CD8-positive, alpha-beta memory T cell (primary cell): ENCODE measurements around the gene MCL1. TPM values are rescaled to one million over a fixed set of nuclear protein-coding genes. Genes with fewer than 3 reads are reported as not detected.

Source experiments
- CTCF ChIA-PET: fragments of 350-600 bp; sonication (Branson Sonifier 250); formaldehyde crosslinking; loops from one replicate; lab custom pipeline; 2021; ENCODE audit warnings: antibody characterized with exemption; lab: Charles Lee
- POLR2A ChIA-PET: fragments of 350-600 bp; sonication (Branson Sonifier 250); formaldehyde crosslinking; loops from one replicate; lab custom pipeline; 2021; ENCODE audit warnings: antibody characterized with exemption; lab: Charles Lee
- DNase-seq, 5 donors: peaks; one replicate each; pipeline versions ENCODE4 v3.0.0 to v3.0.0-alpha.2; 2020 to 2022; ENCODE audit warnings: mixed read lengths in 1 of 5
- H3K27ac ChIP-seq: one replicate; pipeline ENCODE4 v1.7.0; 2013; ENCODE audit warnings: low read depth, mild to moderate bottlenecking, low read length, moderate library complexity
- H3K27me3 ChIP-seq: 2 replicates; pipeline ENCODE4 v1.7.0; 2013; ENCODE audit warnings: low read length, mild to moderate bottlenecking; ENCODE audit not compliant: insufficient read depth, poor library complexity, severe bottlenecking
- H3K36me3 ChIP-seq: 2 replicates; pipeline ENCODE4 v1.7.0; 2013; ENCODE audit warnings: mild to moderate bottlenecking, low read length, moderate library complexity; ENCODE audit not compliant: insufficient read depth
- H3K4me1 ChIP-seq: 2 replicates; pipeline ENCODE4 v1.7.0; 2013; ENCODE audit warnings: mild to moderate bottlenecking, low read length, moderate library complexity; ENCODE audit not compliant: insufficient read depth
- H3K4me3 ChIP-seq: 2 replicates; pipeline ENCODE4 v1.7.0; 2013; ENCODE audit warnings: mild to moderate bottlenecking, low read length
- H3K9me3 ChIP-seq: 2 replicates; pipeline ENCODE4 v1.7.0; 2013; ENCODE audit warnings: mild to moderate bottlenecking, low read length
- H3K27ac Mint-ChIP-seq, 8 donors: one replicate each; pipeline ENCODE4 v1.8.0; 2020 to 2021; ENCODE audit warnings: mixed read lengths in 8 of 8, mild to moderate bottlenecking in 6 of 8, inconsistent platforms in 3 of 8, moderate library complexity in 3 of 8
- H3K27me3 Mint-ChIP-seq, 2 donors: one replicate each; pipeline ENCODE4 v1.8.0; 2020 to 2021; ENCODE audit warnings: mixed read lengths in 2 of 2, mild to moderate bottlenecking in 1 of 2, moderate library complexity in 1 of 2
- H3K36me3 Mint-ChIP-seq, 3 donors: one replicate each; pipeline ENCODE4 v1.8.0; 2020 to 2021; ENCODE audit warnings: mixed read lengths in 3 of 3, inconsistent platforms in 1 of 3, mild to moderate bottlenecking in 1 of 3
- H3K4me1 Mint-ChIP-seq, 3 donors: one replicate each; pipeline ENCODE4 v1.8.0; 2020 to 2021; ENCODE audit warnings: mixed read lengths in 3 of 3, inconsistent platforms in 1 of 3, mild to moderate bottlenecking in 1 of 3
- H3K4me3 Mint-ChIP-seq, 7 donors: one replicate each; pipeline ENCODE4 v1.8.0; 2020 to 2021; ENCODE audit warnings: mixed read lengths in 7 of 7, mild to moderate bottlenecking in 6 of 7, moderate library complexity in 4 of 7, inconsistent platforms in 2 of 7
- H3K9me3 Mint-ChIP-seq, 5 donors: one replicate each; pipeline ENCODE4 v1.8.0; 2020 to 2022; ENCODE audit warnings: mixed read lengths in 5 of 5, mild to moderate bottlenecking in 3 of 5, moderate library complexity in 2 of 5, inconsistent platforms in 1 of 5
- polyA plus RNA-seq: library from polyadenylated mRNA; unstranded; fragments of 300-500 nt; fragmentation: Illumina TruSeq; gene quantifications from one replicate; pipeline ENCODE4 v1.2.3, GENCODE V29; 2021
- total RNA-seq, 2 experiments: library from RNA; stranded (reverse); gene quantifications; one replicate each; pipeline ENCODE4 v1.2.3, GENCODE V29; 2021

MCL1 gene
- total and polyA plus RNA-seq, 3 experiments from 2014 or later, result 168 to 216 (median 211) TPM

DNA sequence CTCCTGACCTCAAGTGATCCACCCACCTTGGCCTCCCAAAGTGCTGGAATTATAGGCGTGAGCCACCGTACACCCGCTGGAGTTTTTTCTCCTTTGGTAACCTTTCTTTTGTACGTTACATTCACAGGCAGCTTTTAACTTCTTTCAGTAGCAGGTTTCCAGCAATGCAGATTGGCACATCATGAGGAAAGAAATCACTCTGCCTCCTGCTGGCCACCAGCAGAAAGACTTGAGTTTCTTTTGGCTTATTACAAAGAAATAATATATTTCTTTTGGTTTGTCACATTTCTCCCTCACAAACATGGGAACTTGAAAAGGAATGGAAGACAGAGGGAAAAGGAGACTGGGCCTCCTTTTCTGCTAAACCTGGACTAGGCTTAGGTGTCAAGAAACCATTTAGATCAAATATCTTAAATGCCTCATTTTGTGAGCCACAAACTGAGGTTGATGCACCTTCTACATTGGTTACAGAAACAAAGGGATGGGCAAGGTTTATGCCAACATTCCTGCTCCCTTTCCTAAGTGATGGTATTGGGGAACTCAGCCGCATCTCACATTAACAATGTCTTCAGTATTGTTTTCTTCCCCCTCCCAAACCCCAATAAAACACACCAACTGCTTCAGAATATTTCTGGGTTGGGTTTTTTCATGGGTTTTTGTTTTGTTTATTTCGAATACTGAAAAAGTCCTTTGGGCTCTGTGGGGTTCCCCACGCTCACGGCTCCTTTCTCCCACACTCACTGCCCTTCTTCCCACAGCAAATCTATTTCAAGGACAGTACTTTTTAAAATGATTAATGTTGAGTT is 42.3 kb upstream of the MCL1 start:
- H3K4me1 ChIP-seq, result peaks cover 30% of the 10 kb centered on the region
- DNase-seq, result peak; percentile 40 to 79 (median 54)
- H3K9me3 ChIP-seq, result no peaks in the 10 kb centered on the region
- POLR2A ChIA-PET, result interaction anchor here (0.6 to 4.7 kb wide), 5 partner anchors 8 to 60 kb away, joined by 3 to 42 read pairs (median 5); partner anchors contain the start of genes ENSA and MCL1
- H3K27ac ChIP-seq, result no peak overlapping the region
- peaks cover 29 to 63% (median 55%) of the 10 kb centered on the region in 3 donors for H3K4me1 Mint-ChIP-seq
- peaks cover 10 to 79% (median 28%) of the 10 kb centered on the region in 3 donors for H3K36me3 Mint-ChIP-seq
- CTCF ChIA-PET, result interaction anchor here (0.6 to 11.8 kb wide), 11 partner anchors 12 to 374 kb away, joined by 3 to 244 read pairs (median 5); partner anchors contain the start of genes FALEC and MCL1
- H3K4me3 ChIP-seq, result no peak overlapping the region
- H3K4me3 Mint-ChIP-seq, result peak overlapping the region in 2 of 7 donors; percentile 35 to 37
- H3K36me3 ChIP-seq, result peaks cover 26% of the 10 kb centered on the region
- H3K27me3 ChIP-seq, result no peaks in the 10 kb centered on the region
- H3K27ac Mint-ChIP-seq, result peak overlapping the region; percentile 35 to 95 (median 86)
- H3K27me3 Mint-ChIP-seq, result no peaks in the 10 kb centered on the region
- no peaks in the 10 kb centered on the region for H3K9me3 Mint-ChIP-seq

DNA sequence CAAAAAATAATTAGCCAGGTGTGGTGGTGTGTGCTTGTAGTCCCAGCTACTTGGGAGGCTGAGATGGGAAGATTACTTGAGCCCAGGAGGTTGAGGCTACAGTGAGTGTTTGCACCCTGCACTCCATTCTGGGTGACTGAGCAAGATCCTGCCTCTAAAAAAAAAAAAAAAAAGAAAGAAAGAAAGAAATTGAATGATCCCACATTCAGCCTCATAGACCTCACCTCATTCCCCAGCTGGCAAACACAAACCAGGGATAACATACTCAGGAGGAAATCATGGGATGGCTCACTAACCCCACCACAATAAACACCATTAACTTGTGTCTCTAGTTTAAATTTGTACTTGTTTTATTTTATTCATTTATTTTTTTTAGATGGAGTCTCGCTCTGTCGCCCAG is 41.5 kb upstream of the MCL1 start:
- Histone ChIP-seq H3K9me3 (no peaks in the 10 kb centered on the region), H3K27ac (no peak overlapping the region), H3K4me1 (peaks cover 32% of the 10 kb centered on the region), H3K4me3 (no peak overlapping the region), H3K36me3 (peaks cover 20% of the 10 kb centered on the region), H3K27me3 (no peaks in the 10 kb centered on the region)
- CTCF ChIA-PET, result interaction anchor here (0.6 to 11.8 kb wide), 13 partner anchors 11 to 375 kb away, joined by 3 to 244 read pairs (median 4); partner anchors contain the start of genes FALEC and MCL1
- Mint-ChIP-seq H3K4me1 (peaks cover 34 to 66% (median 58%) of the 10 kb centered on the region in 3 donors), H3K4me3 (no peak overlapping the region), H3K27ac (peak overlapping the region; percentile 16 to 95 (median 70)), H3K27me3 (no peaks in the 10 kb centered on the region), H3K9me3 (no peaks in the 10 kb centered on the region), H3K36me3 (peaks cover 10 to 77% (median 24%) of the 10 kb centered on the region in 3 donors)
- DNase-seq, result no peak
- POLR2A ChIA-PET, result interaction anchor here (0.6 to 4.7 kb wide), 5 partner anchors 8 to 59 kb away, joined by 3 to 42 read pairs (median 6); partner anchors contain the start of genes ENSA and MCL1

DNA sequence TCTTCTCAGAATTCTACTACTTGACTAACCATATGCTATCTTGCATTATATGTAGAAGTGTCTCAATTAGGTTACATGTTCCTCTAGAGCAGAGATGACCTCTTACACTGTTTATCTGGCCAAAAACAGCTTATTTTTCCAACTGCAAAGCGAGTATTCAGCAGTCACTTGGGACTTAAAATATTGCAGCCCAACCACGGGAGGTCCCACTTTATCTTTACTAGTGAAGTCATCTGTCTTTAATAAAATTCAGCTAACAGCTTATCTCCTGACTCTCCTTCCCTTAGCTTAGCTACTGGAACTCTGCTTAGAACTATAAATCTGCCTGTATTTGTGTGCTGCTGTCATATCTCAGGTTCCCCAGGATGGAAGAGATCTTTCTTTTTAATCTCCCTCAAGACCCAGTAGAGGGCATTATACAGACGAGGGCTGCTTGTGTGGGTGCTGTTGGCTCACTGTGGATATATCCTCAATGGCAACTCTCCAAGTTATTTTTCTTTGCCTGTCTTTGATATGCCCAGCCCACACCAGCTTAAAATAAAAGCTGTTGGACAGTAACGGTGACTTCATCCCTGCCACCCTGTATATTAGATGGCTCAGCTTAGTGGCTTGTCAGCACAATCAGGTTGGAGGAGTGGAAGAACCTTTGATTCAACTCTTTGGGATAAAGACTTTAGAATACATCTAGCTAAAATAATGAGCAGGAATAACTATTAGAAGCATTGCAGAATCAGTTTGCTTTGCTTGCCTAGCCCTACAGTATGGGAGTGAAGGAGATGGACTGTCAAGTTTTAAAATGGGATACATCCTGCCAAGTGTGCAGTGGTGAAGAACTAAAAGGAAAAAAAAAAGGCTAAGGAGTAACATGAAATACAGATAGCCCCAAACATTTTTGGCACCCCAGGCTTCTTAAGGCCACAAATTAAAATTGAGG is 40.4 kb upstream of the MCL1 start:
- POLR2A ChIA-PET, result interaction anchor here (0.6 to 4.7 kb wide), 7 partner anchors 10 to 370 kb away, joined by 3 to 42 read pairs (median 5); partner anchors contain the start of genes ENSA and MCL1
- Mint-ChIP-seq H3K27me3 (no peaks in the 10 kb centered on the region), H3K27ac (peak overlapping the region; percentile 16 to 93 (median 70)), H3K36me3 (peaks cover 9 to 68% (median 19%) of the 10 kb centered on the region in 3 donors), H3K4me3 (no peak overlapping the region), H3K9me3 (no peaks in the 10 kb centered on the region), H3K4me1 (peaks cover 42 to 72% (median 63%) of the 10 kb centered on the region in 3 donors)
- H3K9me3 ChIP-seq, result no peaks in the 10 kb centered on the region
- CTCF ChIA-PET, result interaction anchor here (1.1 to 11.8 kb wide), 13 partner anchors 9 to 78 kb away, joined by 3 to 244 read pairs (median 4); partner anchors contain the start of genes ENSA, GOLPH3L and MCL1
- H3K27ac ChIP-seq, result peak overlapping the region; percentile 45
- no peaks in the 10 kb centered on the region for H3K27me3 ChIP-seq
- no peak for DNase-seq
- no peak overlapping the region for H3K4me3 ChIP-seq
- peaks cover 15% of the 10 kb centered on the region for H3K36me3 ChIP-seq
- peaks cover 43% of the 10 kb centered on the region for H3K4me1 ChIP-seq

DNA sequence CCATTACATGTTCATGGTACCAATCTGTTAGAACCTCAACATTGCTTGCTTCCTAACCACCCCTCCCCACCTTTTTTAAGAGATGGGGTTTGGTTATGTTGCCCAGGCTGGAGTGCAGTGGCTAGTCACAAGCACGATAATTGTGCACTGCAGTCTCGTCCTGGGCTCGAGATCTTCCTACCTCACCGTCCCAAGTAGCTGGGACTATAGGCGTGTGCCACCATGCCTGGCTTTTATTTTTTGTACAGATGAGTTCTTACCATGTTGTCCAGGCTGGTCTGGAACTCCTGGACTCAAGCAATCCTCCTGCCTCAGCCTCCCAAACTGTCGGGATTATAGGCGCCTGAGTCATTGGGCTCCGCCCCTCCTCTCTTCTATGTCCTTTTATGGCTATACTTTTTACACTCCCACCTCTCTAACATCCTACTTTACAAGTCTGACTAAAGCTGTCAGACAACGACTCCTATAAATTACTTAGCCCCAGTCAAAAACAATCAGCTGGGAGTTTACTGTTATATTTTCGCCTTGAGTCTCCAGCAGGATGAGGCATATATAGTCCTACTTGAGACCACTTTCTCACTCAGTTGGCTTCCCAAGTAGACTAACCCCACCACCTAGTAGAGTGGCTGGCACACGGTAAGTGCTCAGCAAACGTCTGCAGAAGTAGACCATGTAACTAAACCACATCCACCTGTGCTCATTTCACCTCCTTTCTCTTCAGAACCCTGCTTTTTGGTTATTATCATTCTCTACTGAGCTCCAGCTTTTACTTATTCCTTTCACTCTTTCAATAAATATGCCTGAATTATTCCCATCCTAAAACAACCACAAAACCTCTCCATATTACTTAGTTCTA is 36.2 kb upstream of the MCL1 start:
- H3K9me3 Mint-ChIP-seq, result no peaks in the 10 kb centered on the region
- H3K4me3 Mint-ChIP-seq, result peak overlapping the region; percentile 9 to 75 (median 58)
- peaks cover 0 to 36% (median 8%) of the 10 kb centered on the region in 3 donors for H3K36me3 Mint-ChIP-seq
- H3K4me1 Mint-ChIP-seq, result peaks cover 58 to 77% (median 69%) of the 10 kb centered on the region in 3 donors
- ChIA-PET CTCF (interaction anchor here (1.0 to 11.8 kb wide), 5 partner anchors 11 to 83 kb away, joined by 3 to 244 read pairs (median 4); partner anchors contain the start of genes ENSA and MCL1), POLR2A (interaction anchor here (0.5 to 3.0 kb wide), 6 partner anchors 13 to 55 kb away, joined by 3 to 18 read pairs (median 5); partner anchors contain the start of gene MCL1)
- H3K27ac Mint-ChIP-seq, result peak overlapping the region; percentile 59 to 96 (median 93)
- Histone ChIP-seq H3K36me3 (peaks cover 7% of the 10 kb centered on the region), H3K27me3 (no peaks in the 10 kb centered on the region), H3K4me3 (no peak overlapping the region), H3K4me1 (peaks cover 65% of the 10 kb centered on the region), H3K9me3 (no peaks in the 10 kb centered on the region), H3K27ac (peak overlapping the region; percentile 58)
- DNase-seq, result peak in 2 of 5 donors; percentile 14 to 36
- H3K27me3 Mint-ChIP-seq, result no peaks in the 10 kb centered on the region

DNA sequence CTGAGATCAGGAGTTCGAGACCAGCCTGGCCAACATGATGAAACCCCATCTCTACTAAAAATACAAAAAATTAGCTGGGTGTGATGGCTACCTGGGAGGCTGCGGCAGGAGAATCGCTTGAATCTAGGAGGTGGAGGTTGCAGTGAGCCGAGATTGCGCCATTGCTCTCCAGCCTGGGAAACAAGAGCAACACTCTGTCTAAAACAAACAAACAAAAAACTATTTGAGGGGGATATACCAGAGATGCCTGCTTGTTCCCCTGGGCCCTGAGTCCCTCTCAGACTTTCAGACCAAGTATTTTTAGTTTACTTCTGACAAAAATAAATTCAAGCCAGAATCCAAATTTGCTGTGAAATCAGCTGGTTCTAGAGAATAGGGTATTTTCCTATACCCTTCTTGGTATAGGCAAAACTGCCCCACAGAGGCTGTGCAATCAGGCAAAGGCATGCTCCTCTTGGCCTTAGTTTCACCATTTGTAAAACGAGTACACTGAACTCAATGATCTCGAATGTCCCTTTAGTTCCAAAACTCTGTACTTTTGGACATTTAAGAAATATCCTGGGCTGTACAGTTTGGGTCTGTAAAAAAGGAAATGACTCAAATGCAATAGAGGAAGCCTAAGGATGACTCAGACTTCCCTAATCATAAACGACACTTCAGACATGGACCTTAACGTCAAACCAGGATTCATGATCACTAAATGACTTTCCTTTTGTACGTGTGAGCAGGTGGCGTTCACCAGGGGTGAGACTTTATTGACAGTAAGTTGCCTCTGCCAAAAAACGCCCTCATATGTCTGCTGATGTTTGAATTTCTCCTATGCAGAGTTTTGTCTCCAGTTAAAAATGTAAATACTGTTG is 33.9 kb upstream of the MCL1 start:
- H3K4me1 Mint-ChIP-seq, result peaks cover 50 to 72% (median 56%) of the 10 kb centered on the region in 3 donors
- Histone ChIP-seq H3K9me3 (no peaks in the 10 kb centered on the region), H3K27ac (peak overlapping the region; percentile 76), H3K36me3 (no peaks in the 10 kb centered on the region), H3K27me3 (no peaks in the 10 kb centered on the region), H3K4me1 (peaks cover 51% of the 10 kb centered on the region), H3K4me3 (no peak overlapping the region)
- peaks cover 0 to 23% (median 3%) of the 10 kb centered on the region in 3 donors for H3K36me3 Mint-ChIP-seq
- DNase-seq, result peak in 4 of 5 donors; percentile 36 to 70 (median 51)
- ChIA-PET CTCF (interaction anchor here (11.8 kb wide), 1 partner anchor 52 kb away, joined by 244 read pairs; no protein-coding TSS in a partner anchor), POLR2A (interaction anchor here (0.7 to 3.0 kb wide), 3 partner anchors 15 to 38 kb away, joined by 3 to 18 read pairs (median 3); partner anchors contain the start of gene MCL1)
- peak overlapping the region; percentile 94 to 100 (median 99) for H3K27ac Mint-ChIP-seq
- H3K4me3 Mint-ChIP-seq, result peak overlapping the region; percentile 27 to 75 (median 59)
- no peaks in the 10 kb centered on the region for H3K9me3 Mint-ChIP-seq
- no peaks in the 10 kb centered on the region for H3K27me3 Mint-ChIP-seq

DNA sequence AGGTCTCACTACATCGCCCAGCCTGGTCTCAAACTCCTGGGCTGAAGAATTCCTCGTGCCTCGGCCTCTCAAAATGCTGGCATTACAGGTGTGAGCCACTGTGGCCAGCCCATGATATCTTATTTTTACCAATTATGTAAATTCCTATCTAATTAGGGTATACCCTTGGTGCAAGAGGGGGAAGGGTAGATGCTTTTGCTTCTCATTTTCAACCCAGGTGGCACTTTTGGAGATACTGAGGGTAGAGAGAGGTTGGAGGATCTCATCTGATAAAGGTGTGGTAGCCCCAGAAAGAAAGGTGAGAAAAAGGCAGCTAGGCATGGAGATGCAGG is 32.6 kb upstream of the MCL1 start:
- H3K27me3 Mint-ChIP-seq, result no peaks in the 10 kb centered on the region
- Histone ChIP-seq H3K9me3 (no peaks in the 10 kb centered on the region), H3K27me3 (no peaks in the 10 kb centered on the region), H3K4me1 (peaks cover 51% of the 10 kb centered on the region), H3K36me3 (no peaks in the 10 kb centered on the region), H3K4me3 (peak overlapping the region; percentile 7), H3K27ac (peak overlapping the region; percentile 92)
- DNase-seq, result no peak
- no peaks in the 10 kb centered on the region for H3K9me3 Mint-ChIP-seq
- POLR2A ChIA-PET, result interaction anchor here (0.7 to 1.5 kb wide), 4 partner anchors 17 to 77 kb away, joined by 4 to 12 read pairs (median 6); partner anchors contain the start of genes ENSA and MCL1
- CTCF ChIA-PET, result interaction anchor here (2.2 kb wide), 1 partner anchor 51 kb away, joined by 8 read pairs; no protein-coding TSS in a partner anchor
- H3K36me3 Mint-ChIP-seq, result peaks cover 0 to 19% (median 2%) of the 10 kb centered on the region in 3 donors
- H3K27ac Mint-ChIP-seq, result peak overlapping the region; percentile 94 to 100 (median 99)
- H3K4me1 Mint-ChIP-seq, result peaks cover 49 to 70% (median 54%) of the 10 kb centered on the region in 3 donors
- peak overlapping the region; percentile 28 to 81 (median 51) for H3K4me3 Mint-ChIP-seq
